Measurements from ENCODE around the gene DDAH2.
"Not testable (repeated sequence)": the region's sequence is repeated elsewhere in the genome, so short reads cannot be mapped to it uniquely, and the experiment has no call there.

DDAH2 gene

GRCh38 chr6:31715022-31715958 is 13.8 kb downstream of the DDAH2 start, which contains the start of gene LY6G6D:
LY6G6D (plus strand) TSS chr6:31715348; CDS start chr6:31715356, 8 bp downstream.
- DNase-seq = no peak

GRCh38 chr6:31713991-31714684 is 15.0 kb downstream of the DDAH2 start:
- DNase-seq = no peak

GRCh38 chr6:31713465-31713864 is 15.6 kb downstream of the DDAH2 start:
- no peak for DNase-seq

- no peak for DNase-seq
These were observed 16.8 kb downstream of the DDAH2 start for GRCh38 chr6:31712296-31712695.

GRCh38 chr6:31711233-31711632 is 17.9 kb downstream of the DDAH2 start:
- DNase-seq = no peak

GRCh38 chr6:31710523-31711219 is 18.4 kb downstream of the DDAH2 start:
- no peak for DNase-seq

GRCh38 chr6:31709157-31709556 is 19.9 kb downstream of the DDAH2 start:
- not testable (repeated sequence) for DNase-seq

- no peak for DNase-seq
These were observed 20.9 kb downstream of the DDAH2 start for GRCh38 chr6:31708224-31708623.

- no peak for DNase-seq
These were observed 21.4 kb downstream of the DDAH2 start for GRCh38 chr6:31707701-31708100.

- DNase-seq = no peak
These were observed 22.5 kb downstream of the DDAH2 start, which contains the start of gene LY6G6F for GRCh38 chr6:31706599-31706998. LY6G6F (plus strand) TSS chr6:31706866; CDS start chr6:31706907, 41 bp downstream.

GRCh38 chr6:31705931-31706330 is 23.2 kb downstream of the DDAH2 start:
- DNase-seq = no peak

- DNase-seq = peak; percentile 78 to 98 (median 96)
These were observed 26.0 kb downstream of the DDAH2 start, which contains the start of gene ABHD16A for GRCh38 chr6:31702819-31703716. ABHD16A (minus strand) TSS chr6:31703324; CDS start chr6:31703281, 43 bp downstream.

- peak in 1 of 58 donors; percentile 30 for DNase-seq
These were observed 26.7 kb downstream of the DDAH2 start for GRCh38 chr6:31702405-31702818.

GRCh38 chr6:31701666-31702404 is 27.3 kb downstream of the DDAH2 start:
- no peak for DNase-seq

GRCh38 chr6:31700740-31701401 is 28.2 kb downstream of the DDAH2 start:
- no peak for DNase-seq

- DNase-seq = no peak
These were observed 31.5 kb downstream of the DDAH2 start for GRCh38 chr6:31697555-31697954.

- DNase-seq = no peak
These were observed 35.6 kb downstream of the DDAH2 start for GRCh38 chr6:31693535-31693934.

GRCh38 chr6:31692886-31693285 is 36.2 kb downstream of the DDAH2 start:
- DNase-seq = no peak

- no peak for DNase-seq
These were observed 36.7 kb downstream of the DDAH2 start for GRCh38 chr6:31692353-31692752.

All from anterior cingulate cortex (tissue), 58 donors.